Measurements from ENCODE around the gene DSCAML1.

DNA sequence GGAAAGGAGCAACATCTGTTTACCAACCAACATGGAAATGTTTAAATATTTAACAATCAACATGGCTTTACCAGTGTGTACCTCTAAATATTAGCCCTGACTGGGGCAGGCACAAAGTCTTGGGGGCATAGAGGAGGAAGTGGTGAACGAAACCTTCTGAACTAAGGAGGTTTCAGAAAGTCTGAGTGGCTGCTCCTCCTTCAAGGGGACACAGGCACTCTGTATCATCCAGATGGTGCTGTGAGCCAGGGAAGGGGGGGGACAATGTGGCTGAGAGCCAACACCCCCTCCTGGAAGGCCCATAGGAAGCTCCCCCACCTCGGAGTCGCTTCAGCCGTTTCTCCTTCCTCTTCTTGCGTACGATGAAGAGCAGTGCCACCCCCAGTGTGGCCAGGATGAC lies 361.7 kb downstream of the DSCAML1 start:
- TF ChIP-seq EZH2 (IDR thresholded peaks at IDR 0.05; ENCODE audit: insufficient read depth, poor library complexity, severe bottlenecking) (no peak), EZH2phosphoT487 (IDR thresholded peaks at IDR 0.05; ENCODE audit: insufficient read depth, low read depth) (no peak)
